Skin epidermis (tissue), 12 donors: ENCODE measurements around the gene THBS3.

ENCODE experiments used
- H3K27ac ChIP-seq, 21 experiments: fragments of 200-600 bp; sonication (generic) in 11 of 21; one replicate each; pipeline ENCODE4 v1.5.0; 2020; ENCODE audit warnings: mild to moderate bottlenecking in 3 of 21, inconsistent platforms in 2 of 21, moderate library complexity in 2 of 21
- H3K4me3 ChIP-seq, 7 experiments: fragments of 200-600 bp; sonication (generic) in 2 of 7; one replicate each; pipeline ENCODE4 v1.5.0; 2020; ENCODE audit warnings: inconsistent platforms in 2 of 7, mild to moderate bottlenecking in 2 of 7, moderate library complexity in 1 of 7

THBS3 gene

DNA sequence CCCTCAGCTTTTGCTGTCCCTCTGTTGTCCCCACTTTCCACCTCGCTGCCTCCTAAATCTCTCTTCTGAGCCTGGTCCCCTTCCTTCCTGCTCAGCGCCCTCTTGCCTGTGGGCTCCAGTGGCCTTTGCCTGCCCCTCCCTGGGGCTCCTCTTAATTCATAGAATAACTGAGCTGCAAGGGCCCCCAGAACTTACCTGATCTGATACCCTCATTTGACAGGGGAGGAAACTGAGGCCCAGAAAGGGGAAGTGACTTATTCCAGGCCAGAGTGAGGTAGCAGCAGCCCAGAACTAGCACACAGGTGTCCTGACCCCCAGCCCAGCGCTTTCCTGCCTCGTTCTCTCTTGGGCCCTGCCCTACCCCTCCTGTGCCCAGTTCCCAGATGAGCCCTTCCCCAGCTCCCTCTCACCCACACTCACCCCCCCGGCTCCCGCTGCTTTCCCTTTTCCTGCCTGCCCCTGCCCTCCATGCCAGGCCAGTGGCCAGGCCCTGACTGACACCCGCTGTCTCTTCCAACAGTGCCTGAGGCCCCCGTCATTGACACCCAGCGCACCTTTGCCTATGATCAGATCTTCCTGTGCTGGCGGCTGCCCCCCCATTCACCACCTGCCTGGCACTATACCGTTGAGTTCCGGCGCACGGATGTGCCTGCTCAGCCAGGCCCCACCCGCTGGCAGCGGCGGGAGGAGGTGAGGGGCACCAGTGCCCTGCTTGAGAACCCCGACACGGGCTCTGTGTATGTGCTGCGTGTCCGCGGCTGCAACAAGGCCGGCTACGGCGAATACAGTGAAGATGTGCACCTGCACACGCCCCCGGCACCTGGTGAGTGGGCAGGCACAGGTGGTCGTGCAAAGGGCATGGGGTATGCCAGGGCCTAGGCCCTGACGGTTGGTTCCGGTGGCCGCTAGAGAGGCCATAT, 28.3 kb downstream of the THBS3 start:
- H3K27ac ChIP-seq = no peak overlapping the region
- no peak overlapping the region for H3K4me3 ChIP-seq

DNA sequence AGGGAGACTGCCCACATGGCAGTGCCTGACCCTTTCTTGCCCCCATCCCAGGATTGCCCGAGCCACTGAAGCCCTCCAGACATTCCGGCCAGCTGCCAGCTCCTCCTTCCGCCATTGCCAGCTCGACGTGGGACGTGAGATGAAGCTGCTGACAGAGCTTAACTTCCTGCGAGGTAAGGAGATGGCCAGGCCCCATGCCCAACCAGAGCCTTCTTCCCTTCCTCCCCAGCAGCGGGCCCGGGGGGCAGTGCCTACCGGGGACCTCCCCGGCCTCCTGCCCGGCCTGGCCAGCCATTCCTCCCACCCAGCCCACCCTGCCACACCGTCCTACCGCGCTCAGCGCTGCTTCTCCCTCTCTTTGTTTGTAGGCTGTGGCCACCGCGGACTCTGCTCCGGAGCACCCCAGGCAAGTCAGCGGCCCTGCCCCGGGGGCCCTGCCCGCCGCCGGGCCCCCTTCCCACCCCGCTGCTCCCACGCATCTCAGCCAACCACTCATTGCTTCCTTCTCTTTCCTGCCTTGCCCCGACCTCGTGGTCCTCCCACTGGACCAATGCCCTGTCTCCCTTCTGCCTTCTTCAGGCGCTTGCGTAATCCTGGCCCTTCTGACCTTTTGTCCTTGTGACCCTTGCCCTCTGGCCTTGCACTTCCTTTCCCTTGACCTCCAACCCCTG, 29.1 kb downstream of the THBS3 start:
- no peak overlapping the region for H3K27ac ChIP-seq

DNA sequence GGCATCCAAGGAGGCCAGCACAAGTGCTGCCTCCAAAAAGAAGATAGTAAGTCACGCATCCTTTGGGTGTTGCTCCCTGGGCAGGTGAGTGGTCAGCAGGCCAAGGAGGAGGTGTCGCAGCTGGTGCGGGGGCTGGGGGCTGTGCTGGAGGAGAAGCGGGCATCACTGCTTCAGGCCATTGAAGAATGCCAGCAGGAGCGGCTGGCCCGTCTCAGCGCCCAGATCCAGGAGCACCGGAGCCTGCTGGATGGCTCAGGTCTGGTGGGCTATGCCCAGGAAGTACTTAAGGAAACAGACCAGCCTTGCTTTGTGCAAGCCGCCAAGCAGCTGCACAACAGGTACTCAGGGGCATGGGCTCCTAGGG, 29.8 kb downstream of the THBS3 start:
- Histone ChIP-seq H3K4me3 (no peak overlapping the region), H3K27ac (no peak overlapping the region)

More for the DNA sequence above, 29.1 kb downstream of the THBS3 start:
- H3K4me3 ChIP-seq = no peak overlapping the region

DNA sequence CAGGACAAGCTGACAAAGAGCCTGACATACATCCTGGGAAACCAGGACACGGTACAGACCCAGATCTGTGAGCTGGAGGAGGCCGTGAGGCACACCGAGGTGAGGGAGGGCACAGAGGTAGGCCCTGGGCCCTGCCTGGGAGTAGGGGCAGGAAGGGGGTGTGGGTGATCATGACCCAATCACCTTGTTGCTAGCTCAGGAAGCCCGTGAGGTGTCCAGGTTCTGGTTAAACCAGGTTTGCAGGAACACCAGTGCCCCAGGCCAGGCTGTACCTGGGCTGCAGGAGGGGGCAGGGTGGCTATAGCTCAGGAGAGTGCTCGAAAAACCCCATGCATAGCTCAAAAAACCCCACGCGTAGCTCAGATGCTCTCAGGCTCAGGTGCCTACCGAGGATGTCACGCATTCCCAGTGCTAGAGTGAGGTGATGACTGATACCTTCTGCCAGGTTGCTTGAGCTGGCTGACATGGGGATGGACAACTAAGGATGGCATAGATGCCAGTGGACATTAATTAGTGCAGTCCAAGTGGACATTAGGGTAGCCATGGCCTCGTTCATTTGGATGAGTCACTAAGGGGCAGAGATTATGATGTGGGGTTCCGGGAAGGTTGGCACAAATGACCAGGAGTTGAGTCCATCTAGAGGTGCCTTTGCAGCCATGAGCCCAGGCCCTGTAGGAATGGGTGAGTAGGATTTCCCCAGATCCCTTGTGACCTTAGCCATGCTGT, 30.3 kb downstream of the THBS3 start:
- peak overlapping the region in 2 of 21 experiments; percentile 14 to 34 for H3K27ac ChIP-seq
- H3K4me3 ChIP-seq = no peak overlapping the region

DNA sequence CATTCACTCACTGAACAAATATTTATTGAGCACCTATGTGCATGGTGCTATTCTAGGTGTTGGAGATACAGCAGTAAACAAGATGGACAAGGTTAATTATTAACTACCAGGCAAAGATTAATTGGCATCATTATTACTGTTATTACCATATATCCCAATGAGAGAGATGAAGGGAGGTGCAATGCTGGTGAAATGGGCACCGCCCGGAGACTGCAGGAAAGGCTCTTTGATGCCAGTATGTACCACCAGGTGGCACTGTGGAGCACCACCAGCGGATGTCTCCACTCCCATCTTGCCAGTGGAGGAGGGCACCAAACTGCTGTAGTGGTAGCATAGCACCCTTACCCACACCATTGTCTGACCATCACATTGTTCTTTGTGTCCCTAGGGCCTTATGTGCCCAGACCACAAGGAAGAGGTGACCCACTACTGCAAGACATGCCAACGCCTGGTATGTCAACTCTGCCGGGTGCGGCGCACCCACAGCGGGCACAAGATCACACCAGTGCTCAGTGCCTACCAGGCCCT, 31.1 kb downstream of the THBS3 start:
- Histone ChIP-seq H3K27ac (peak overlapping the region in 2 of 21 experiments; percentile 14 to 34), H3K4me3 (no peak overlapping the region)

DNA sequence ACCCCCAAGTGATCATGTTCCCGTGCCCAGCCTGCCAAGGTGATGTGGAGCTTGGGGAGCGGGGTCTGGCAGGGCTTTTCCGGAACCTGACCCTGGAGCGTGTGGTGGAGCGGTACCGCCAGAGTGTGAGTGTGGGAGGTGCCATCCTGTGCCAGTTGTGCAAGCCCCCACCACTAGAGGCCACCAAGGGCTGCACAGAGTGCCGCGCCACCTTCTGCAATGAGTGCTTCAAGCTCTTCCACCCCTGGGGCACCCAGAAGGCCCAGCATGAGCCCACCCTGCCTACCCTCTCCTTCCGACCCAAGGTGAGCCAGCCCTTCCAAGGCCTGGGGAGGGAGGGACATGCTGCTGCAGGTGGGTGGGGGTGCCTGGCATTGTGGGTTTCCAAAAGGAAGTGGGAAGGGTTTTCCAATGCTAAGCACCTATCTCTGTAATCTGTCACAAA, 31.7 kb downstream of the THBS3 start:
- Histone ChIP-seq H3K27ac (no peak overlapping the region), H3K4me3 (no peak overlapping the region)

DNA sequence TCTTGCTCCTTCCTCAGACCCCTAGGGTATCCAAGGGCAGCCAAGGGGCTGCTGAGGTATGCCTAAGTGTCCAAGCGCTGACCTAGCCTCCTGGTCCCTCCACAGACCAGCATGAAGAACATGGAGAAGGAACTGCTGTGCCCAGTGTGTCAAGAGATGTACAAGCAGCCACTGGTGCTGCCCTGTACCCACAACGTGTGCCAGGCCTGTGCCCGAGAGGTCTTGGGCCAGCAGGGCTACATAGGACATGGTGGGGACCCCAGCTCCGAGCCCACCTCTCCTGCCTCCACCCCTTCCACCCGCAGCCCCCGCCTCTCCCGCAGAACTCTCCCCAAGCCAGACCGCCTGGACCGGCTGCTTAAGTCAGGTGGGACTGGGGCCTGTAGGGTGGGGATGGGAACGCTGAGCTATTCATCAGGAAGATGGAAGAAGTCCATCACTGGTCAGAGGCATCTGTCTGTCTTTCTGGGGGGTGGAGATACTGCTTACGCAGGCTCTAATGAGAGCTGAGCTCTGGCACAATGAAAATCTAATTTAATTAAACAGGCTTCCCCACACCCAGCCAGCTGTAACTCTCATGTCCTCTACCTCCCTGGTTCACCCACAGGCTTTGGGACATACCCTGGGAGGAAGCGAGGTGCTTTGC, 32.3 kb downstream of the THBS3 start:
- Histone ChIP-seq H3K27ac (peak overlapping the region in 3 of 21 experiments; percentile 91 to 96 (median 93)), H3K4me3 (no peak overlapping the region)

DNA sequence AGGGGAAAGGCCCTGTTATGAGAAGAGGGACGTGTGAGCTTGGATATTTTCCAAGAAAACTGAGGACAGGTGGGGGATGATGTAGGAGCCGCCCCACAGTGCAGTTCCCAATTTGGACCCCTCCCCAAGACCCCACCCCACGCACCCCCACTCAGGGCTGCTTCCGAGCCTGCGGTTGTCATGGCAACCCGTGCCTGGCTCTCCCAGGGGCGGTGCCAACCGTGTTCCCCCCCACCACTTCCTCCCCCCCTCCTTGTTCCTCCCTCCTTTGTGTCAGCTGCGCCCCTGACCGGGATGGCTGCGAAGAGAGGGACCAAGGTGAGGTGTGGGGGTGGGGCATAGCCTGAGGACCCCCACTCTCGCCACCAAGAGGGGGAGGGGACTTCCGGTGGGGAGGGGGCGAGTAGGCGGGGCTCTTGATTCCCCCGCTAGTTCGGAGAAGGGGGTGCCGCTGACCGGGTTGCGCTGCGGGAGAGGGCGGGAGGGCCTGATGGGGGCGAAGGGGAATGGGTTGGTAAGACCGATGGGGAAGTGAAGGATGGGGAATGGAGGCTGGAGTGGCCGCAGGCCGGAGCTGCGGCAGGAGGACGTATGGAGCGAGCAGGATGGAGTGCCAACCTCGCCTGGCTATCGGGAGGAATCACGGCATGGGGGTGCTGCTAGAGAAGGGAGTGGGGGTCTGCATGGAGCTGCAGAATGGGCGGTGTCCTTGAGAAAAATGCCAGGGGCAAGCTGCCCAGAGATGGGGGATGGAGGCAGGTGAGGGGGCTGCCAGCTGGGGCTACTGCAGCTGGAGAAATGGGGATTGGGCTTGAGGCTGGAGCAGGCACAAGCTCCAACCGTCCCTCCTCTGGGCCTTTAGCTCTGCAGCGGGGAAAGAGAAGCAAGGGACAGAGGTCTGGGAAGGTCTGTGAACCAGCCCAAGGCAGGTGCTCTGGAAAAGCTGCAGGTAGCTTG, 33.1 kb downstream of the THBS3 start:
- Histone ChIP-seq H3K4me3 (peak overlapping the region; percentile 61 to 92 (median 83)), H3K27ac (peak overlapping the region in 12 of 21 experiments; percentile 13 to 96 (median 50))

DNA sequence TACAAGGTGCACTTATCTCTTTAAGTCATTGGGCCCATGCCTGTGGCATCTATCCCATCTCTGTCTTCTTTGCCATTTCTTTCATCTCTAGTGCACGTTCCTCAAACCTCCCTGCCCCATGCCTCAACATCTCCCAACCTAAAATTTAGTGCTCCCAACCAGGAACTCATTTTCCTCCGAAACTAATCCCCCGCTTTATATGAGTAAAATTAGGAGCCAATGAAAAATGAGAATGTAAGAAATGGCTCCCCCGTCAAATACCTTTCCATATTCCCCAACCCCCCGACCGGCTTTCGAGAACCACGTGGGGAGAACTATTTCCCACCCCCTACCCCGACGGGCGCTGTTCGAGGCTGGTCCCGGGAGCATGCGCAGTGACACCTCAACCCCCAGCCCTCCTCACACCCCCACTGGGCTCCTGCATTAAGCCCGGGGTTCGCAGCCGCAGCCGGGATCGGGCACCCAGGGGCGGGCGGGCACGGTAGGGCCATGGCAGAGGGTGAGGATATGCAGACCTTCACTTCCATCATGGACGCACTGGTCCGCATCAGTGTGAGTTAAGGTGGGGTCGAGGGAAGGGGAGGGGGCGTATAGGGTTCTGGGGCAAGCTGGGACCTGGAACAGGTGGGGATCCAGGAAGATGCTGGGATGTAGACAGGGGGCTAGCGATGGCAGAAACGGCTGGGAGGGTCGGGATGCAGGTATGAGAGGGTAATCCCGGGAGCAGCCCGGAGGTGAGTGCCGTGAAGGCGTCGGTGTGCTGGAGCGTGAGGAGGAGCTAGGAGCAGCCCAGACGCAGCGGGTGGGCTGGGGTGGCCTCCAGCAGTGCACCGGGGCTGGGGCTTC, 34.0 kb downstream of the THBS3 start, which contains the start of gene TRIM46:
TRIM46 (plus strand) TSS at position 372 of the 846 bp plus-strand sequence; CDS start at position 490, 118 bp downstream.
- Histone ChIP-seq H3K4me3 (peak within 1 kb of the TSS; percentile 61 to 92 (median 83)), H3K27ac (peak within 1 kb of the TSS; percentile 77 to 99 (median 93))

DNA sequence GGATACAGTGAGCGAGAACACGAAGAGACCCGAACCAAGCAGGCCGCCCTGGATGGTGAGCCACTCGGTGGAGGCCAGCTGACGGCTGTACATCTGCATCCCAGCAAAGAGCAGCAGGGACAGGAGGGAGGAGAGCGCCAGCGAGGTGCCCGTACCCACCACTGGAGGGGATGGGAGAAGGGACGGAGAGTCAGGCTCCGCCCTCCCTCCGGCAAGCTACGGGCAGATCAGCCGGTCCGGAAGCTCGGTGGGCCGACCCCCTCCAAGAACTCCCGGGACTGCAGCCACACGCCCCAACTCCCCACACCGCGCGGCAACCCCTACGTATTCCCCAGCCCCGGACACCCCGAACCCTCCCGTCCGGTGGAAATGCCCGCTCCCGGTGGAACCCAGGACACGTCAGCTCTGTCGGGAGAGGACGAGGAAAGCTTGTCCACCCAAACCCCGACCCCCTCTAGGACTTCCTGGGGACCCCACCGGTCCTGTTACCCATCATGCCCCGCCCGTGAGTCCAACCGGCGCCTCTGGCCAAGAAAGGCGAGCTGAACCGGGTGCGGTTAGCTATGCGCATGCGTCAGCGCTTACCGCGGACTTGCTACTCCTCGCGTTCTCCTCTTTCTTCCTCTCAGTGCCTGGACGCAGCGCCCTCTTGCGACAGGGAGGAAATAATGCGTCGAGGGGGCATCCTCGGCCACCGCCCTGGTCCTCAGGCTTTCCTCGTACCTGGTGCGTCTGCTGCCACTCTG, 34.8 kb downstream of the THBS3 start, which contains the start of gene KRTCAP2:
KRTCAP2 (minus strand) TSS at position 573 of the 746 bp plus-strand sequence; CDS start at position 493, 80 bp downstream.
- peak within 1 kb of the TSS; percentile 61 to 92 (median 83) for H3K4me3 ChIP-seq
- peak within 1 kb of the TSS; percentile 77 to 99 (median 93) for H3K27ac ChIP-seq

DNA sequence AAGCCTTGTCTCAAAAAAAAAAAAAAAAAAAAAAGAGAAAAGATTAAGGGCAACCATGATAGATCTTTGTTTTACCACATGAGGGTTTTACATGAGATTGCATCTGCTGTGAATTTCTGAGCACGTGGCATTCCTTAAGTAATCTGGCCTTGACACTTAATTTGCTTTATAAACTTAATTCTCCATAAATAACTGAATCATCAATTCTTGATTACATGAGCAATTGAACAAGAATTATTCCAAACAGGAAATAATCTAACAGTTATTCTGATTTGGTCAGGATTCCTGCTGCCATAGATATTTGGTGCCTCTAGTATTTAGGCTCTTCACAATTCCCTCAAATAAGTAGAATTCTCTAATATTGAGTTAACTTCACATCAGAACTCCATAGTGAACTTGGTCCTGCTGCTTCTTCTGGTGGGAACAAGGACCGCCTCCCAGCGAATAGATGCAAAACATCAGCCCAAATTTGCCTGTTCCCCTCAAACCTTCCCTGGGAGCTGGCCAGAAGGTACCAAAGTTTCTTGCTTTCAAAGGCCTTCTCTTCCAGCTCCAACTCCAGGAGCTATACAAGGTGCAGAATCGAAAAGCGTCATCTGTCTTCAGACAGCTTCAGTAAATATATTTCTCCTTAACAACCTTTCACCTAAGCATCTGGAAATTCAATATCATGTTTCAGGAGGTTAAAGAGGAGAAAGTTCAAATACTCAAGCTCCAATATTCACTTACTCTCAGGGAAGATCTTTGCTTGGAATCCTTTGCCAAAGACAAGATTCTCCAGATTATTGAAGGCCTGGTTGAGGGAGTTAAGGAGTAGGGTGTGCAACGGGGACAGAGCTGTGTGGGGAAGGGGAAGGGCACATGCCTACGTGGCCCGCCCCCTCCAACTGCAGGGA, 35.6 kb downstream of the THBS3 start:
- peak overlapping the region in 20 of 21 experiments; percentile 77 to 99 (median 93) for H3K27ac ChIP-seq
- peak overlapping the region; percentile 61 to 92 (median 83) for H3K4me3 ChIP-seq

DNA sequence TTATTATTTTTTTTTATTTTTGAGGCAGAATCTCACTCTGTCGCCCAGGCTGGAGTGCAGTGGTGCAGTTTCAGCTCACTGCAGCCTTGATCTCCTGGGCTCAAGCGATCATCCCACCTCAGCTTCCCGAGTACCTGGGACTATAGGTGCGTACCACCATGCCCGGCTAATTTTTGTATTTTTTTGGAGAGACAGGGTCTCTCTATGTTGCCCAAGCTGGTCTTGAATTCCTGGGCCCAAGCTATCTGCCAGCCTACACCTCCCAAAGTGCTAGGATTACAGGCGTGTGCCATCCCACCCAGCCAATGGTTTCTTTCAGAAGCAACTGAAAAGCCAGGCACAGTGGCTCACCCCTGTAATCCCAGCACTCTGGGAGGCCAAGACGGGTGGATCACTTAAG, 36.9 kb downstream of the THBS3 start:
- Histone ChIP-seq H3K4me3 (no peak overlapping the region), H3K27ac (no peak overlapping the region)

DNA sequence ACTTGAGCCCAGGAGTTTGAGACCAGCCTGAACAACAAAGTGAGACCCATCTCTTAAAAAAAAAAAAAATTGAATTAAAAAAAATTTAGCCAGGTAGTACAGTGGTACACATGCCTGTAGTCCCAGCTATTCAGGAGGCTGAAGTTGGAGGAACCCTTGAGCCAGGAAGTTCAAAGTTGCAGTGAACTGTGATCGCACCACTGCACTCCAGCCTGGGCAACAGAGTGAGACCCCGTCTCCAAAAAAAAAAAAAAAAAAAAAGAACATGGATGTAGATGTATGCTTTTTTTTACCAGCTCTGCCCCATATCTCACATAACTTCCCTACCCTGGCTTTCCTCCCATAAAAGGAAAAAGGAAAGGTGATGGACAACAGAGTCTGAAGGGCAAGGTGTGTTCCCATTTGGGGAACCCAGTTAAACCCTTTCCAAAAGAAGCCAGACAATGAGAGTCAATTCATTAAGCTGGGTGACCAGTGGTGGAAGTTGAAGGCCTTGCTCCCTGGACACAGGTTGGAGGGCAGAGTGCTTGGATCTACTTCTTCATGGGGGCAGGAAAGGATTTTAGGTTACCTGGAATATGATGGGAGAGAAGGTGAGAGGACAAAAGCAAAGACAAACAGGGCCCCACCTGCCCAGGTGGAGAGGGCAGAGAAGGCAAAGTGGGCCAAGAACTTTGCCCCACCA, 37.5 kb downstream of the THBS3 start:
- Histone ChIP-seq H3K27ac (no peak overlapping the region), H3K4me3 (no peak overlapping the region)

DNA sequence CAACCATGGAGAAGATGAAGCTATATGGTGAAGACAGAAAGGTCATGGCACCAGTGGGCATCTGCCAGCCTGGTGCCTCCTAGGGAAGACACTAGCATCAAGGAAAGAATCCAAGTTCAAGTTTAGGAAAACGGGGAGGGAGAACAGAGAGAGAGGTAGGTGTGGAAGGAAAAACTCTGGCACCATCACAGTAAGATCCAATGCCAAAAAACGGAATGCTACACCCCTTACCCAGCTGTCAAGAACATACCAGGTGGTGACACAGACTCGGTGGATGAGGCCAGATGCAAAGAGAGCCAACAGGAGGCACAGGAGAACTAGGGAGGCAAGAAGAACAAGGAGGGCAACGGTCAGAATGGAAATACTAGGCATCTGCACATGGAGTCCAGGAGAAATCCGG, 38.2 kb downstream of the THBS3 start:
- no peak overlapping the region for H3K27ac ChIP-seq
- H3K4me3 ChIP-seq = no peak overlapping the region
